Stimulated activated CD4-positive, alpha-beta T cell treated with anti-CD3 and anti-CD28 coated beads, Interleukin-1b, Interleukin-23, amount 100 ng/mL, for 1 hour (primary cell): Measurements from ENCODE around the gene MCAT.

Experiments
- DNase-seq, 2 donors: peaks; one replicate each; pipeline ENCODE4 v3.0.0-alpha.2; 2020; ENCODE audit warnings: low read depth in 2 of 2

The MCAT gene

GRCh38 chr22:43173566-43173965 is 30.4 kb upstream of the MCAT start:
- no peak for DNase-seq

- DNase-seq, result no peak
Observed at GRCh38 chr22:43172191-43172590, 29.0 kb upstream of the MCAT start.

- DNase-seq, result no peak
Observed at GRCh38 chr22:43171607-43172006, 28.4 kb upstream of the MCAT start.

- no peak for DNase-seq
Observed at GRCh38 chr22:43171019-43171491, 27.9 kb upstream of the MCAT start.

GRCh38 chr22:43170131-43170480 is 26.9 kb upstream of the MCAT start:
- DNase-seq, result no peak

- DNase-seq, result no peak
Observed at GRCh38 chr22:43169310-43170130, 26.3 kb upstream of the MCAT start.

GRCh38 chr22:43168471-43169309 is 25.5 kb upstream of the MCAT start:
- DNase-seq, result no peak

- no peak for DNase-seq
Observed at GRCh38 chr22:43167001-43167589, 23.9 kb upstream of the MCAT start.

GRCh38 chr22:43166132-43166930 is 23.1 kb upstream of the MCAT start:
- no peak for DNase-seq

- DNase-seq, result no peak
Observed at GRCh38 chr22:43164636-43165035, 21.4 kb upstream of the MCAT start.

GRCh38 chr22:43163241-43163795 is 20.1 kb upstream of the MCAT start:
- no peak for DNase-seq

- DNase-seq, result no peak
Observed at GRCh38 chr22:43162412-43163150, 19.4 kb upstream of the MCAT start.

GRCh38 chr22:43160497-43161126 is 17.4 kb upstream of the MCAT start:
- DNase-seq, result no peak

GRCh38 chr22:43159484-43160178 is 16.4 kb upstream of the MCAT start:
- no peak for DNase-seq

- no peak for DNase-seq
Observed at GRCh38 chr22:43158778-43159483, 15.7 kb upstream of the MCAT start.

- DNase-seq, result no peak
Observed at GRCh38 chr22:43157874-43158546, 14.8 kb upstream of the MCAT start.

GRCh38 chr22:43156413-43156812 is 13.2 kb upstream of the MCAT start:
- DNase-seq, result no peak

- no peak for DNase-seq
Observed at GRCh38 chr22:43155789-43156188, 12.6 kb upstream of the MCAT start.
